ENCODE results near the gene GABARAPL2.
A peak's percentile ranks its signal among the peaks of the same experiment; 100 is the strongest.

Gene GABARAPL2

DNA sequence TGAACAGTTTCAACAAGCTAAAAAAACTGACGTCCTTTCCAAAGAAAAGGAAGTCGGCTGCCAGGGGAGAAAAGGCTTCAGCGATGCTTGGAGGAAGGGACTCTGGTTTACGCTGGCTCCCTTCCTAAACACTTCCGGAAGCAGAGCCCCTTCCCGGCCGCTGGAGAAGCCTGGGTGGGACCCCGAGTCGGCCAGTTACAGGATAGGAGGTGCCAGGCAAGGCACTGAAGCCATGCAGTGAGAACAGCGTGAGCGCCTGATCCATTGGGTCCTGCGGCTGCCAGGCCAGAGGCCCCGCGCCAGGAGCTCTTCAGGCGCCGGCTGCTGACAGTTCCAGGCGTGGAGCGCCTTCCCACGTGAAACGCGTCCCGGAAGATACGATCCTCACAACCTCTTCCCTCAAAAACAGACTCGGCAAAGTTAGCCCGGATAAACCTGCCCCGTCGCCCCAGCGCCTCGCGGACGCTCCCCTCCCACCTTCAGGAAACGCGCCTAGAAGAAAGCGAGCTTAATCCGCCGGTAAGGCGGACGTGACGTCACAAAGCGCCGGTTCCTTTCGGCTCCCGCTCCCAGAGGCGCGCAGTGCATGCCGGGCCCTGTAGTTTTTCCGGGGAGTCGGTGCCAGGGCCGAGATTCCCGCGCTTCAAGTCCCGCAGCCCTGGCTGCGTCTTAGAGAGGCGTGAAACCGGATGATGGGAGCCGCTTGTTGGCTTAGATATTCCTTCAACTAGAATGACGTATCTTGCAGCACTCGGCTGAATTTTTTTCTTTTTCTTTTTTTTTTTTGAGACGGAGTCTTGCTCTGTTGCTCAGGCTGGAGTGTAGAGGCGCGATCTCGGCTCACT is 56.8 kb downstream of the GABARAPL2 start, which contains the start of gene ADAT1:
Gene ADAT1 (minus strand): TSS at position 521 of the 845 bp plus-strand sequence. CDS start 2,482 bp downstream, outside the sequence.
- TF ChIP-seq ZNF274 (IDR thresholded peaks at IDR 0.05; ENCODE audit: low read depth, low read length): no peak

DNA sequence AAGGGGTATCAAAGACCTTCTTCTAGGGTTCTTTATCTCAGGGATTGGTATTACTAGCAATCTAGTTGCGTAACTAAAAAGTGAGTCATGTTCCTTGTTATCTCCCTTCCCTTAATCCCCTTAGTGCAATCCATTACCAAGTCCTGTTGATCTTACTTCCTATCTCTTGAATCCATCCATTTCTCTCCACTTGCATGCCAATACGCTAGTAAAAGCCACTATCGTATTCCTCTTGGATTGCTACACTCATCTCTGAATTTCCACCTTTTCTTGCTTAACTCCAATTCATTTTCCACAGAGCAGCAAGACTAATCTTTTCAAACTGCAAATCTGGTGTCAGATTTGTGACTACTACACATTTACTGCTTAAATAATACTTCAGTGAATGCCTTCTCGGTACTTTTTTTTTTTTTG is 58.7 kb downstream of the GABARAPL2 start:
- H3K4me3 ChIP-seq (ENCODE audit: low read length): no peak overlapping the region
- no peak for TF ChIP-seq ZNF274 (IDR thresholded peaks at IDR 0.05; ENCODE audit: low read depth, low read length)

More for the DNA sequence above, 56.8 kb downstream of the GABARAPL2 start, which contains the start of gene ADAT1:
- H3K4me3 ChIP-seq (ENCODE audit: low read length): peak within 1 kb of the TSS; percentile 89

GRCh38 chr16:75626806-75627205 is 60.6 kb downstream of the GABARAPL2 start:
- H3K4me3 ChIP-seq (ENCODE audit: low read length): no peak overlapping the region
- no peak for TF ChIP-seq ZNF274 (IDR thresholded peaks at IDR 0.05; ENCODE audit: low read depth, low read length)
